OCI-LY7 (cell line): ENCODE results near the gene HMX2.

ENCODE experiments used
- CTCF ChIP-seq: fragments of 200-600 bp; sonication (generic); conservative IDR thresholded peaks from 2 replicates; pipeline ENCODE4 v1.5.1; 2014; ENCODE audit warnings: mild to moderate bottlenecking, antibody characterized with exemption, low read length, moderate library complexity, mixed read lengths
- EZH2phosphoT487 ChIP-seq: fragments of 200-600 bp; sonication (generic); IDR thresholded peaks from 2 replicates; pipeline ENCODE4 v1.6.1; 2018; ENCODE audit warnings: low read depth, borderline replicate concordance, mild to moderate bottlenecking, mixed run types, antibody characterized with exemption, low read length, moderate library complexity, mixed read lengths

GRCh38 chr10:123132576-123133477, 15.1 kb upstream of the HMX2 start:
- TF ChIP-seq EZH2phosphoT487, result no peak
- TF ChIP-seq CTCF, result peak; percentile 84
